HepG2 (cell line): Measurements from ENCODE around the gene KLHL13. TPM values are rescaled to one million over a fixed set of nuclear protein-coding genes. Genes with fewer than 3 reads are reported as not detected.

Experiments used
- ATAC-seq: fragments of 200-7000 bp; cut with Tn5 transposase; 3 replicates; pipeline ENCODE4 v1.9.1; 2020; ENCODE audit warnings: mild to moderate bottlenecking, moderate library complexity
- BruUV-seq: library from RNA; stranded (reverse); fragments of 400-500 nt; replicated peaks from 2 replicates; lab custom pipeline; 2021; lab: Mats Ljungman, UMichigan
- CTCF ChIA-PET: fragments of 300-600 bp; formaldehyde crosslinking; extraction: SDS; loops from one replicate; lab custom pipeline; 2021; ENCODE audit warnings: low total read pairs, inconsistent platforms, low intra/inter-chr PET ratio; lab: Yijun Ruan, JAX
- POLR2A ChIA-PET: fragments of 350-600 bp; sonication (Branson Sonifier 250); formaldehyde crosslinking; loops from one replicate; lab custom pipeline; 2020; ENCODE audit warnings: antibody characterized with exemption, inconsistent platforms; lab: Yijun Ruan, JAX
- DNase-seq: peaks from one replicate; pipeline ENCODE4 v3.0.0-alpha.2; 2015; ENCODE audit warnings: low spot score
- FAIRE-seq: peaks from 3 replicates; lab custom pipeline; 2011; peaks lifted over from hg19 to GRCh38; lab: Jason Lieb, UNC
- H2AFZ ChIP-seq: one replicate; pipeline ENCODE4 v1.6.1; 2011; ENCODE audit warnings: low read length, inconsistent platforms
- H3K27ac ChIP-seq: fragments of 300-600 bp; 3 replicates; pipeline ENCODE4 v1.8.0; 2011; ENCODE audit warnings: mixed run types, mild to moderate bottlenecking, mixed read lengths, low read length, inconsistent platforms; ENCODE audit not compliant: insufficient read depth; ENCODE audit errors: extremely low read length
- H3K27me3 ChIP-seq, 2 experiments: fragments of 200-600 bp in 1 of 2; 2 replicates in 1 of 2; 3 replicates in 1 of 2; pipeline versions ENCODE4 v1.6.0 to v1.8.0; 2011; ENCODE audit warnings: low read length in 2 of 2, mild to moderate bottlenecking in 2 of 2, moderate library complexity in 2 of 2, inconsistent platforms in 1 of 2; ENCODE audit not compliant: insufficient read depth in 2 of 2, control insufficient read depth in 1 of 2
- H3K36me3 ChIP-seq, 2 experiments: fragments of 200-600 bp in 1 of 2; replicated peaks in 1 of 2; 2 replicates in 1 of 2; 3 replicates in 1 of 2; pipeline versions ENCODE4 v1.5.1 to v1.8.0; 2011; ENCODE audit warnings: low read length in 2 of 2, inconsistent platforms in 1 of 2; ENCODE audit not compliant: insufficient read depth in 2 of 2, control insufficient read depth in 1 of 2
- H3K4me1 ChIP-seq: 2 replicates; pipeline ENCODE4 v1.5.1; 2012; ENCODE audit warnings: low read length, inconsistent platforms; ENCODE audit not compliant: insufficient read depth
- H3K4me2 ChIP-seq: 2 replicates; pipeline ENCODE4 v1.6.0; 2011; ENCODE audit warnings: low read depth, low read length, inconsistent platforms
- H3K4me3 ChIP-seq, 3 experiments: fragments of 200-600 bp in 1 of 3; sonication (generic), shearing (Covaris generic) in 1 of 3; replicated peaks in 1 of 3; 2 replicates each; pipeline ENCODE4 v1.5.1; 2011 to 2016; ENCODE audit warnings: low read length in 3 of 3, inconsistent platforms in 2 of 3, low read depth in 2 of 3, mild to moderate bottlenecking in 2 of 3, control low read depth in 1 of 3, mixed read lengths in 1 of 3; ENCODE audit not compliant: insufficient read depth in 1 of 3
- H3K79me2 ChIP-seq: one replicate; pipeline ENCODE4 v1.6.1; 2011; ENCODE audit warnings: low read length, inconsistent platforms; ENCODE audit not compliant: insufficient read depth
- H3K9ac ChIP-seq: 2 replicates; pipeline ENCODE4 v1.6.0; 2011; ENCODE audit warnings: mild to moderate bottlenecking, low read depth, low read length, inconsistent platforms; ENCODE audit not compliant: insufficient read depth
- H3K9me3 ChIP-seq: 2 replicates; pipeline ENCODE4 v1.5.1; 2012; ENCODE audit warnings: mild to moderate bottlenecking, low read length
- H4K20me1 ChIP-seq: 2 replicates; pipeline ENCODE4 v1.6.0; 2011; ENCODE audit warnings: inconsistent platforms, mild to moderate bottlenecking, low read length, moderate library complexity; ENCODE audit not compliant: insufficient read depth
- MTA1 ChIP-seq: sonication (generic); formaldehyde crosslinking; IDR thresholded peaks from 2 replicates; pipeline ENCODE4 v1.4.0; 2020; ENCODE audit warnings: missing genetic modification reagents, mild to moderate bottlenecking, borderline replicate concordance
- SYNCRIP ChIP-seq: fragments of 200-400 bp; formaldehyde crosslinking; IDR thresholded peaks from 2 replicates; pipeline ENCODE4 v1.6.1; 2018; ENCODE audit warnings: mild to moderate bottlenecking, low read depth, low read length; ENCODE audit not compliant: insufficient read depth
- TBP ChIP-seq: sonication (generic); formaldehyde crosslinking; IDR thresholded peaks from 2 replicates; pipeline ENCODE4 v1.5.0; 2020; ENCODE audit warnings: missing genetic modification reagents
- XBP1 ChIP-seq: sonication (generic); formaldehyde crosslinking; IDR thresholded peaks from 2 replicates; pipeline ENCODE4 v1.5.0; 2020; ENCODE audit warnings: missing genetic modification reagents
- ZBTB8A ChIP-seq: sonication (generic); formaldehyde crosslinking; IDR thresholded peaks from 2 replicates; pipeline ENCODE4 v1.4.0; 2020; ENCODE audit warnings: mild to moderate bottlenecking, low read depth, missing genetic modification reagents, borderline replicate concordance
- ZFY ChIP-seq: sonication (generic); formaldehyde crosslinking; IDR thresholded peaks from 2 replicates; pipeline ENCODE4 v1.4.0; 2020; ENCODE audit warnings: missing genetic modification reagents
- ZNF292 ChIP-seq: sonication (generic); formaldehyde crosslinking; IDR thresholded peaks from 2 replicates; pipeline ENCODE4 v1.8.1; 2022; ENCODE audit warnings: mild to moderate bottlenecking, low read depth, missing genetic modification reagents, borderline replicate concordance
- ZNF678 ChIP-seq: sonication (generic); formaldehyde crosslinking; IDR thresholded peaks from 2 replicates; pipeline ENCODE4 v1.4.0; 2020; ENCODE audit warnings: mild to moderate bottlenecking, missing genetic modification reagents
- ZNF724P ChIP-seq: sonication (generic); formaldehyde crosslinking; IDR thresholded peaks from 2 replicates; pipeline ENCODE4 v1.8.0; 2022; ENCODE audit warnings: missing genetic modification reagents, borderline replicate concordance
- WGBS: methylation state at CpG from one replicate; pipeline ENCODE4 v1.1.6; 2017; ENCODE audit warnings: low lambda C conversion rate; 5-methylcytosine and 5-hydroxymethylcytosine counted together
- in situ Hi-C: cut with HindIII; loops from 2 replicates; pipeline ENCODE4 v1.10.0; 2017; ENCODE audit warnings: low pct_unique_long_range_greater_than_20kb; ENCODE audit not compliant: extremely low pct_ligation_motif_present
- intact Hi-C: fragments of 100-400 bp; cut with micrococcal nuclease; formaldehyde crosslinking; loops from one replicate; pipeline ENCODE4 v1.10.0; 2022; ENCODE audit not compliant: unreplicated experiment
- polyA plus RNA-seq, 8 experiments: library from polyadenylated mRNA; depleted of rRNA in 3 of 8; stranded (reverse) in 7 of 8; unstranded in 1 of 8; fragments of >200 nt; fragmentation: Illumina TruSeq in 4 of 8; extraction: Trizol in 4 of 8; gene quantifications; 2 replicates each; pipeline versions ENCODE4 v1.2.1 to v1.2.3, GENCODE V29; 2011 to 2016; ENCODE audit warnings: low read depth in 4 of 8, missing spikeins in 1 of 8, mixed read lengths in 1 of 8; ENCODE audit not compliant: insufficient read depth in 1 of 8
- small RNA-seq, 3 experiments: library from RNA; depleted of rRNA; stranded (forward); fragments of <200 nt; gene quantifications; one replicate each; pipeline ENCODE3, GENCODE V24; 2012; ENCODE audit warnings: low read depth in 2 of 3, low replicate concordance in 1 of 3; ENCODE audit not compliant: insufficient read length in 3 of 3, insufficient read depth in 2 of 3
- total RNA-seq, 5 experiments: library from RNA; depleted of rRNA; stranded (reverse); fragments of >200 nt; fragmentation: Illumina TruSeq; extraction: Trizol; gene quantifications; 2 replicates each; pipeline ENCODE4 v1.2.3, GENCODE V29; 2016; ENCODE audit warnings: low read depth in 1 of 5
- TF ChIP-seq, protein P1 (sequence below): sonication (generic); formaldehyde crosslinking; IDR thresholded peaks from 2 replicates; pipeline ENCODE4 v1.5.1; 2020; ENCODE audit warnings: missing genetic modification reagents, mild to moderate bottlenecking, borderline replicate concordance
- TF ChIP-seq, protein P2 (sequence below): sonication (generic); formaldehyde crosslinking; IDR thresholded peaks from 2 replicates; pipeline ENCODE4 v1.4.0; 2020; ENCODE audit warnings: missing genetic modification reagents; ENCODE audit errors: not compliant biosample characterization

The KLHL13 gene
- total and polyA plus RNA-seq, 2 of the 13 experiments (the other 11 are each of a cell fraction or from before 2014, with no cell fraction given): 0.28 to 1.6 TPM

DNA sequence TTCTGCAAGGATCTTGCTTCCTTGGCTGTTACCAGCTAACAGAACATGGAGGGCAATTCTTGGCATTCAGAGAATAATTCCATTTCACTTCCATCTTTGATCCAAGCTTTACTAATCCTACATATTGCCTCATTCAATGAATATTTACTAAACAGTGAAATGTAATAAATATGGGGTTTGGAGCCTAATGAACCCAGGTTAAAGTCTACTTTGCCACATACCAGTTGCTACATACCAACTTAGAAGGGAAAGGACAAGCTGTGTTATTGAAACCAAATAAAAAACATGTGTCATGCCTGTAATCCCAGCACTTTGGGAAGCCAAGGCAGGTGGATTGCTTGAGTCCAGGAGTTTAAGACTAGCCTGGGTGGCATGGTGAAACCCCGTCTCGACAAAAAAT, 265.6 kb downstream of the KLHL13 start:
- ChIA-PET CTCF (no interaction called here), POLR2A (no interaction called here)
- intact Hi-C loops: no loop called here
- no peak overlapping the region for H3K4me2 ChIP-seq
- H3K27ac ChIP-seq: no peak overlapping the region
- in situ Hi-C loops: no loop called here
- BruUV-seq: no TSS peak
- H3K4me3 ChIP-seq: no peak overlapping the region
- no peak overlapping the region for H2AFZ ChIP-seq
- no peaks in the 10 kb centered on the region for H3K9me3 ChIP-seq
- no peaks in the 10 kb centered on the region for H3K79me2 ChIP-seq
- H3K4me1 ChIP-seq: no peaks in the 10 kb centered on the region
- no peaks in the 10 kb centered on the region for H4K20me1 ChIP-seq
- TF ChIP-seq ZNF292 (no peak), ZFY (no peak), TBP (CRISPR knock-in tag) (no peak), XBP1 (CRISPR knock-in tag) (no peak), SYNCRIP (no peak), ZNF724P (CRISPR knock-in tag) (no peak), ZNF678 (CRISPR knock-in tag) (no peak), ZBTB8A (CRISPR knock-in tag) (no peak), MTA1 (CRISPR knock-in tag) (no peak)
- TF ChIP-seq, protein P1, sequence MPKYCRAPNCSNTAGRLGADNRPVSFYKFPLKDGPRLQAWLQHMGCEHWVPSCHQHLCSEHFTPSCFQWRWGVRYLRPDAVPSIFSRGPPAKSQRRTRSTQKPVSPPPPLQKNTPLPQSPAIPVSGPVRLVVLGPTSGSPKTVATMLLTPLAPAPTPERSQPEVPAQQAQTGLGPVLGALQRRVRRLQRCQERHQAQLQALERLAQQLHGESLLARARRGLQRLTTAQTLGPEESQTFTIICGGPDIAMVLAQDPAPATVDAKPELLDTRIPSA: no peak
- TF ChIP-seq, protein P2, sequence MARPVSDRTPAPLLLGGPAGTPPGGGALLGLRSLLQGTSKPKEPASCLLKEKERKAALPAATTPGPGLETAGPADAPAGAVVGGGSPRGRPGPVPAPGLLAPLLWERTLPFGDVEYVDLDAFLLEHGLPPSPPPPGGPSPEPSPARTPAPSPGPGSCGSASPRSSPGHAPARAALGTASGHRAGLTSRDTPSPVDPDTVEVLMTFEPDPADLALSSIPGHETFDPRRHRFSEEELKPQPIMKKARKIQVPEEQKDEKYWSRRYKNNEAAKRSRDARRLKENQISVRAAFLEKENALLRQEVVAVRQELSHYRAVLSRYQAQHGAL (CRISPR knock-in tag): no peak
- TF ChIP-seq, all 625 proteins: peak for 0
- Histone ChIP-seq H3K36me3 (no peaks in the 10 kb centered on the region), H3K27me3 (no peaks in the 10 kb centered on the region), H3K9ac (no peak overlapping the region)
- ATAC-seq: no peak
- 0% methylated on average over 2 of the region's 2 CpGs for WGBS
- DNase-seq: no peak
- no peak for FAIRE-seq

Small RNA genes lying within 50 kb of the gene (small RNA-seq; reads per million reads assigned to genes)
- gene RF00019 (0 reads per million in 3 experiments), gene TUBB4BP3 (0 reads per million in 3 experiments)

Other genes starting within 250 kb of the KLHL13 start
- gene WDR44, start 229.3 kb upstream of the KLHL13 start, total RNA-seq (2016; rRNA removed; fragmentation: Illumina TruSeq; extraction: Trizol): 3.3 and 4.3 TPM in 2 replicates
- gene WDR44, start 229.3 kb upstream of the KLHL13 start, polyA plus RNA-seq (2011; rRNA removed): 2.2 TPM in 2 replicates